ENCODE results near the gene SLC7A6OS.

Gene SLC7A6OS

GRCh38 chr16:68310774-68311511, at the start of gene SLC7A6OS, which contains the start of gene PRMT7:
SLC7A6OS (minus strand) TSS chr16:68310946; CDS start chr16:68310926, 20 bp downstream.
PRMT7 (plus strand) TSS chr16:68311019; CDS start chr16:68315980, 4,961 bp downstream.
- peak; percentile 47 for DNase-seq

GRCh38 chr16:68359398-68360191, 48.8 kb upstream of the SLC7A6OS start:
- DNase-seq: no peak

GRCh38 chr16:68358951-68359350, 48.2 kb upstream of the SLC7A6OS start:
- no peak for DNase-seq

- no peak for DNase-seq
Measured at GRCh38 chr16:68357923-68358322, 47.2 kb upstream of the SLC7A6OS start.

- no peak for DNase-seq
Measured at GRCh38 chr16:68357521-68357922, 46.8 kb upstream of the SLC7A6OS start.

GRCh38 chr16:68356919-68357286, 46.2 kb upstream of the SLC7A6OS start:
- no peak for DNase-seq

- no peak for DNase-seq
Measured at GRCh38 chr16:68356249-68356918, 45.6 kb upstream of the SLC7A6OS start.

- DNase-seq: no peak
Measured at GRCh38 chr16:68355447-68356248, 44.9 kb upstream of the SLC7A6OS start.

- no peak for DNase-seq
Measured at GRCh38 chr16:68354816-68355215, 44.1 kb upstream of the SLC7A6OS start.

- no peak for DNase-seq
Measured at GRCh38 chr16:68353366-68353765, 42.6 kb upstream of the SLC7A6OS start.

- no peak for DNase-seq
Measured at GRCh38 chr16:68351991-68352431, 41.3 kb upstream of the SLC7A6OS start.

GRCh38 chr16:68351463-68351862, 40.7 kb upstream of the SLC7A6OS start:
- no peak for DNase-seq

- no peak for DNase-seq
Measured at GRCh38 chr16:68350813-68351350, 40.1 kb upstream of the SLC7A6OS start.

- no peak for DNase-seq
Measured at GRCh38 chr16:68349838-68350410, 39.2 kb upstream of the SLC7A6OS start.

- no peak for DNase-seq
Measured at GRCh38 chr16:68348639-68349445, 38.1 kb upstream of the SLC7A6OS start.

GRCh38 chr16:68347605-68348004, 36.9 kb upstream of the SLC7A6OS start:
- DNase-seq: no peak

- DNase-seq: no peak
Measured at GRCh38 chr16:68346892-68347480, 36.2 kb upstream of the SLC7A6OS start.

- DNase-seq: no peak
Measured at GRCh38 chr16:68345958-68346635, 35.4 kb upstream of the SLC7A6OS start.

GRCh38 chr16:68345351-68345810, 34.6 kb upstream of the SLC7A6OS start:
- no peak for DNase-seq

GRCh38 chr16:68344252-68344651, 33.5 kb upstream of the SLC7A6OS start:
- DNase-seq: no peak

Data from NCI-H1436 treated with DMSO at 0.1 percent for 48 hours (cell line).